HG03565 (cell line): ENCODE data around the gene LMNTD2.

Experiments
- ATAC-seq: cut with Tn5 transposase; IDR thresholded peaks from one replicate; pipeline ENCODE4 v1.9.1; 2021; ENCODE audit warnings: mild to moderate bottlenecking, moderate library complexity; ENCODE audit not compliant: unreplicated experiment

The LMNTD2 gene

DNA sequence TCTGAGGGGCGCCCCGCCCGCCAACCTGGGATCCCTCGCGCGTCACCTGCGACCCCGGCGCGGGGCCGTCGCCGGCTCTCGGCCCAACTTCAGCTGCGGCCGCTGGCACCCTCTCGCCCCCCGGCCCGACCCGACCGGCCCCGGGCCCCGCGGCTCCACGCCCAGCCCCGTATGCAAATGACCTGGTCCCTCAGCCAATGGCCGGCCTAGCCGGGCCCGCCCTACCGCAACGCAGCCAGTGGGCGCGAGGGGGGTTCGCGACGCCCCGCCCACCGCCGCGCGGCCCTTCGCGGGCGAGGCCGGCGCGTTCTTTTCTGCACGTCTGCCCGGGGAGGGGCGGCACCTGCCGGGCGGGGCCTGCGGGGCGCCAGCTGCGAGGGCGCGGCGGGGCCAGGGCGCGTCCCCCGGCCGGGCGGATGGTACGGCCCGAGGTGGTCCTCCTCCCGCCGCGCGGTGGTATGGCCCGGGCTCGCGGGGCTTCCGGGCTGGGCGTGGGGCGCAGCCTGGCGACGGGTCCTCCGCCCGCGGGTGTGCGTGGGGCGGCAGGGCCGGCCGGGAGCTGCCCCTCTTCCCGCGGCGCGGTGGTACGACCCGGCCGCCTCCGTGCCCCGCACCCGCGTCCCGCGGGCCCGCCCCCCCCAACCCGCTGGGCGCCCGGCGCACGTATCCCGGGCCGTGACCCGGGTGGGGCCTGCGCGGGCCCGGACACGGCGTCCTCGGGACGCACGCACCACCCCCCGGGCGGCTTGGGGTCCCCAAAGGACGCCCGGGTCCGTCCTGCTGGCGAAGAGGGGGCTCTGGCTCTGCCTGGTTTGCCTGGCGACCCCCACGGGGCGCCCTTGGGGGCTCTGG is 8.0 kb upstream of the LMNTD2 start:
- peak; percentile 85 for ATAC-seq

DNA sequence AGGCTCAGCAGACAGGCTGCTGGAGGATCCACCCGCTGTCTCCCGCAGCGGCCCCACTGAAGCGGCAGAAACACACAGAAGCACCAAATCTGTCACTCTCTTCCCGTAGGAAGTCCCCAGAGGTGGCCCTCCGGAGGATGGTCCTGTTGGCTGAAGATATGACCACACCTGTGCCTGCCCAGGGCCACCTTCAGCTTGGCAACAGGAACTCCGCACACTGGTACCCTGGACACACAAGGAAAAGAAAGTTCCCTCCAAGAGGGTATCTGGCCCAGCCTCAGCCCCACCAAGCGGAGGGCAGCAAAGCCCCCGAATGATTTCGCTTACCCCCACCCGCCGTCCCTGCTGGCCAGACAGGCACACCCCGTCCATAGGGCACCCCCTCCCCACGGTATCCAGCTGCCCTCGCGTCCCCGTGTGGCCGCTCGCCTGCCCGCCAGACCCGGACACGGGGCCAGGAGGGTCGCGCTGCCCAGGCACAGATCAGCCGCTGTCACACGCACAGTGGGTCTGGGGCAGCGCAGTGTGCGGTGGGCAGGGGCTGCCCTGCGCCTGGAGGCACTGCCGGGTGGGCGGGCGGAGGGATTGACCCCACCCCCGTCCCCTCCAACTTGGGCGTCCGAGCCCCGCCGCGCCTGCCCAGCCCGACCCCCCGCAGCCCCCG is 7.2 kb upstream of the LMNTD2 start:
- no peak for ATAC-seq

DNA sequence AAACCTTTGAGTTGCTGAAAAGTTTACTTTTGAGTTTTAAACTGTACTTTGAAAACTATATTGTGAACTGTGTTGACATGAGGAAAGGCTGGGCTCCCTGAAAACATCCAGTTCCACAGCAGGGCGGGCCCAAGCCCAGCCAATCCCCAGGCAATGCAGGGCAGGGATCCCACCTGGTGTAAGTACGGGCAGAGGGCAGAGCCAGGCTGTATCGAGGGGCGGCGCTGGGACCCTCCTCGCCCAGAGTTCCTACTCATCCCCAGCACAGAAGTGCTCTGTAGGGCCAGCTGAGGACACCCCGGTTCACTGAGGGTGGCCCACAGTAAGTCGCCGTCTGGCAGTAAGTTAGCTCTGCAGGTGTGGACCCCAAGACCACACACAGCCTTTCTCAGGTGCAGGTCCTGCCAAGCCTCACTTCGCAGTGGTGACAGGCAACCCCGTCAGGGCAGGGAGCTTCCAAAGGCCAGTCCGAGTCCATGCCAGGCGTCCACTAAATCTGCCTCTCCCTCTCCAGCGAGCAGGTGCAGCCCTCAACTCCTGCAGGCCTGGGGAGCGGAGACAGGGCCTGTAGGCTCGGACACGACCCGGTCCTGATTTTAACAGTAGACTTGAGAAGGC is 6.6 kb upstream of the LMNTD2 start:
- ATAC-seq = no peak

DNA sequence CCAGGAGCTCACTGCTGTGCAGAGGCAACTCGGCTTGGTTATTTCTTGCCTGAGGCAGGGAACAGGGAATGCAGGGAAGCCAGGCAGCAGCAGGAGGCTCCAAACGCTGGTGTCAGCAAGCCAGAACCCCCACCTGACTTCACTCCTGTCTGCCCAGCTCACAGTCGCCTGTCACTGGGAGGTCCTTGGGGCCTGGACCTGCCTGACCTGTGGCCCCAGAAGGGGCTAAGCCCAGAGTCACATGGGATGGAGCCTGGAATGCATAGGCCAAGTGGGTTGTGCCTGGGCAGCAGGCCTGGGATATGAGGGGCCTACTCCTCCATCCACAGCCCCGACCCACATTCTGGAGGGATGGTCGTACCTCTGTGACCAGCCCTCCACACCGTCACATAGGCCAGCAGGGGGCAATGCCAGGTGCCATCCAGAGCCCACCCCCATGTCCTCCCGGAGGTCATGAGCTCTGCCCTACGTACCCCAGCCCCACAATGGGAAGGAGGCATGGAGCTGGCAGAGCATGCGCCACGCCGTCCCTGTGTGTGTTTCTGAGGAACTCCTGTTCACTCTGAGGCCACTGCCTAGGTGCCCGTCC is 5.5 kb upstream of the LMNTD2 start:
- ATAC-seq = no peak

DNA sequence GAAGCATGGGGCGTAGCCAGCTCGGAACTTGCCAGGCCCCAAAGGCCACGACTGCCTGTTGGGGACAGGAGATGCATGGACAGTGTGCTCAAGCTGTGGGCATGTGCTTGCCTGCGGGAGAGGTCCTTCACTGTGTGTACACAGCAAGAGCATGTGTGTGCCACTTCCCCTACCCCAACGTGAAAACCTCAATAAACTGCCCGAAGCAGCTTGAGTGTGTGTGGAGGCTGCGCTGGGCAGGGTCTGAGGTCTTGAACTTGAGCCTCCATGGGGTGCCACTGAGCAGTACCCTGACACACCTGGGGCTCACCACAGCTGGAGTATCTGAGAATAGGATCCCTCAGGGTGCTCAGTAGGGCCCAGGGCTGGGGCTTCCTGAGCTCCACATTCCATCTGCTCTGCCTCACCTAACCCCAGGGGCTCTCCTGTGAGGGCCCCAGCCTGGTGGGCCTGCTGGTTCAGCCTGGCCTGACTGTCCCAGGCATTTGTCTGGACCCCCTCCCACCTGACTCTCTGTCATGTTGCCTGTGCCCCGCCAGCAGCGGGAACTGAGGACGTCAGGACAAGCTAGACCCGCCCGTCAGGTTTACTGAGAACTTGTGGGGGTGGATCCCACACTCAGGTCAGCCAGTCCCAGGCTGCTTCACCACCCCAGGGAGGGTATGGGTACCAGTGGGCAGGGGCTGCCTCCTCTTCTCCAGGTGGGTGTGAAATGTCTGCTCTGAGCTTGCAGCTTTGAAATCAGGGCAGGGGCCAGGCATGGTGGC is 3.5 kb upstream of the LMNTD2 start:
- ATAC-seq = no peak

DNA sequence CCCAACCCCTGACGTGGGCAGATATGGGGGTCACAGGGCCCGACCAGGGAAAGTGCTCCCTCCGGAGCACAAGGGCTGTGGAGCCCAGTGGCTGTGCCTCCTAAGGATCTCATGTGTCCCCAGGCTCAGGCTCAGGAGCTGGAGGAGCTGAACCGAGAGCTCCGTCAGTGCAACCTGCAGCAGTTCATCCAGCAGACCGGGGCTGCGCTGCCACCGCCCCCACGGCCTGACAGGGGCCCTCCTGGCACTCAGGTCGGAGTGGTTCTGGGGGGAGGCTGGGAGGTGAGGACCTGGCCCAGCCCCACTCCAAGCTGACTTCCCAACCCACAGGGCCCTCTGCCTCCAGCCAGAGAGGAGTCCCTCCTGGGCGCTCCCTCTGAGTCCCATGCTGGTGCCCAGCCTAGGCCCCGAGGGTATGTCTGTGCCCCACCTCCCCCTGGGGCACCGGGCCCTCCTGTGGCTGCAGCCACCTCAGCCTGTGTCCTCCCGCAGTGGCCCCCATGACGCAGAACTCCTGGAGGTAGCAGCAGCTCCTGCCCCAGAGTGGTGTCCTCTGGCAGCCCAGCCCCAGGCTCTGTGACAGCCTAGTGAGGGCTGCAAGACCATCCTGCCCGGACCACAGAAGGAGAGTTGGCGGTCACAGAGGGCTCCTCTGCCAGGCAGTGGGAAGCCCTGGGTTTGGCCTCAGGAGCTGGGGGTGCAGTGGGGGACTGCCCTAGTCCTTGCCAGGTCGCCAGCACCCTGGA is 2.7 kb upstream of the LMNTD2 start:
- no peak for ATAC-seq

DNA sequence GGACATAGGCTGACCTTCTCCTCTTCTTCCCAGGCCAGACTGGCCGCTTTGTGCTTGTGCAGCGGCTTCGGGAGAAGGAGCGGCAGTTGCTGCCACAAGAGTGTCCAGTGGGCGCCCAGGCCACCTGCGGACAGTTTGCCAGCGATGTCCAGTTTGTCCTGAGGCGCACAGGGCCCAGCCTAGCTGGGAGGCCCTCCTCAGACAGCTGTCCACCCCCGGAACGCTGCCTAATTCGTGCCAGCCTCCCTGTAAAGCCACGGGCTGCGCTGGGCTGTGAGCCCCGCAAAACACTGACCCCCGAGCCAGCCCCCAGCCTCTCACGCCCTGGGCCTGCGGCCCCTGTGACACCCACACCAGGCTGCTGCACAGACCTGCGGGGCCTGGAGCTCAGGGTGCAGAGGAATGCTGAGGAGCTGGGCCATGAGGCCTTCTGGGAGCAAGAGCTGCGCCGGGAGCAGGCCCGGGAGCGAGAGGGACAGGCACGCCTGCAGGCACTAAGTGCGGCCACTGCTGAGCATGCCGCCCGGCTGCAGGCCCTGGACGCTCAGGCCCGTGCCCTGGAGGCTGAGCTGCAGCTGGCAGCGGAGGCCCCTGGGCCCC is 1.6 kb upstream of the LMNTD2 start:
- ATAC-seq = no peak

DNA sequence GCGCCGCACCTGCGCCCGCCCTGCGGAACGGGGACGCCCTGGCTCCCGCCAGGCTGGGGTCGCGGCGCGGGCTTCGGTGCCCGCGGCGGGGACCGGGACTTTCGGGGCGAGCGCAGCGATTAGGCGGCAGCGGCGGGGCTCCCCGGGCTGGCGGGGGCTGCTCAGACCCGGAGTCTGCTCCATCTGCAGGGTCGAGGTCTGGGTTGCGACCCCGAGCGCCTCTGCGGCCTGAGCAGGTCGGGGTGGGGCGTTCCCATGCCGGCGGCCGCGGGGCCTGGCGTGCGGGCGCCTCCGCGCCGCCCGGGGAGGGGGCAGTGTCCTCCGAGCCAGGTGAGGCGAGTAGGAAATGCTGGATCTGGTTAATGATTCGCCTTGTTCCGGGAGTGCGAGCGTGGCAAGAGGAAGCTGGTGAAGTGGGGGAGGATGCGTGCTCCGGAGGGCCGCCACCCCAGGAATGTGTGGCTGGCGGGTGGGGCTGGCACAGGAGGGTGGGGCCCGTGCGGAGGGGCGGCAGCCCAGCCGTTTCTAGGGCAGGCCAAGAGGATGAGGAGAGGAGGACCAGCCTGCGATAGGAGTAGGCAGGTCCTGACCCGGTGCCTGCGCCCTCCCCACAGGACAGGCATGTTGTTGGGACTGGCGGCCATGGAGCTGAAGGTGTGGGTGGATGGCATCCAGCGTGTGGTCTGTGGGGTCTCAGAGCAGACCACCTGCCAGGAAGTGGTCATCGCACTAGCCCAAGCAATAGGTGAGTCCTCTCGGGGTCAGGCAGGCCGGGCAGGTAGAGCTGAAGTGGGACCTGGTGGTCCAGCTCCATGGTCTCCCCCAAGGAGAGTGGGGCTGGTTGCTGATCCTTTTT is 838 bp upstream of the LMNTD2 start:
- no peak for ATAC-seq

DNA sequence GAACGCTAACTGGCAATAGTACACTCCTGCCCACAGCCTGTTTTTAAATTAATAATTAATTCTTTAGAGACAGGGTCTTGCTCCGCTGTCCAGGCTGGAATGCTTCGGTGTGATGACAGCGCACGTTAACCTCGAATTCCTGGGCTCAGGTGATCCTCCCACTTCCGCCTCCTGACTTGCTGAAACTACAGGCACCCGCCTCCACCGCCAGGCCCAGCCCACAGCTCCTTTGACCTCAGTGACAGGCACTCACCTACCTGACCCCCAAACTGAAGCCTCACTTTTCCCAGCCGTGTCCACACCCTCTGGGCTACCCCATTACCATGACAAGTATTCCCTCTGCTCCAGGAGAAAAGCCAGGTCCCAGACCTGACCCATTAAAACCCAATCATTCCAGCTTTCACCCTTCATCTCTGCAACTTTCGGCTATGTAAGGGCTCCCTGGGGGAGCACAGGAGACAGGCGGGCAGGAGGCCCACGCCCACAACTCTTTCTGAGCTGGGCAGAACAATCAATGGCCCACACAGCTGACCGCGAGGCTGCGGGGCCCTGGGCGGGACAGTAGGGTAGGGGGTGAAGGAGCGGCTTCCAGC is 730 bp downstream of the LMNTD2 start:
- ATAC-seq = no peak

DNA sequence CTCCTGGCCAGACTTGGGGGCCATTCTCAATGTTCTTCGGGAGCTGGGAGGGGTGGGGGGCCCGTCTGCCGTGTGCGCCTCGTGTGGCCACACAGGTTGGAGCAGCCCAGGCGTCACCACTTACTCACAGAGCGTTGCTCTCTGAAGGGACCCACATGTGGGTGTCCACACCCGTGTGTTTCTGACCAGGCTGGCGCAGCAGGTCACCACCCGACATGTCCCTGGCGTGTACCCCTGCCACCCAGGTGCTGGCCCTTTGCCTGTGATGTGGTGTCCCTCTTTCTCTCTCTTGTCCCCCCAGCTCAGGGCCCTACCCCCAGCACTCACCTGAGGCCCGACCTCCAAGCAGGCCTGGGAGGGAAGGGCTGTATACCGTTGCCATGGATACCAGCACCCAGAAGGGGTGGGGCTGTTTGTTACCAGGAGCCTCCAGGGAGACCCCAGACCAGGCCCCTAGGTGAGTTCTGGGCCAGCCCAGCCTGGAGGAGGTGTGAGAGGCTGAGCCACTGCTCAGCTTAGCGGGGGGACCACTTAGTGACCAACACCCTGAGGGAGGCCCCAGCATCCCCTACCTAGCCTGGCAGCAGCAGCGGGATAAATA is 1.4 kb downstream of the LMNTD2 start:
- no peak for ATAC-seq

DNA sequence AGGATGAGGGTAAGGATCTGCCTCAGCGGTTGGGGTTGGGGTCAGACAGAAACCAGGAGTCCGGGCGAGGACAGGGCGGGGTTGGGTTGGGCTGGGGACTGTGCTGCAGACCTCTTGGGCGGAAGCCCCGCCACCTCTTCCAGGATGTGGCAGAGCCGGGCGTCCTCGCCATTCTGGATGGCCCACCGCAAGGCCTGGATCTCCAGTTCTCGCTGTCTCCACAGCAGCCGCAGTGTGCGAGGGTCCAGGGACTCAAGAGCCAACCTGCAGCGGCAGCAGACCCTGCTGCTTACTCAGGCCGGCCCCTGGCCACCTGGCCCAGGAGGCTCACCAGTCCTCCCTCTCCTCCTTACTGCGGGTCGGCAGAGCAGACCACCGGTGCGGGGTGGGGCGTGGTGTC is 2.0 kb downstream of the LMNTD2 start:
- no peak for ATAC-seq

DNA sequence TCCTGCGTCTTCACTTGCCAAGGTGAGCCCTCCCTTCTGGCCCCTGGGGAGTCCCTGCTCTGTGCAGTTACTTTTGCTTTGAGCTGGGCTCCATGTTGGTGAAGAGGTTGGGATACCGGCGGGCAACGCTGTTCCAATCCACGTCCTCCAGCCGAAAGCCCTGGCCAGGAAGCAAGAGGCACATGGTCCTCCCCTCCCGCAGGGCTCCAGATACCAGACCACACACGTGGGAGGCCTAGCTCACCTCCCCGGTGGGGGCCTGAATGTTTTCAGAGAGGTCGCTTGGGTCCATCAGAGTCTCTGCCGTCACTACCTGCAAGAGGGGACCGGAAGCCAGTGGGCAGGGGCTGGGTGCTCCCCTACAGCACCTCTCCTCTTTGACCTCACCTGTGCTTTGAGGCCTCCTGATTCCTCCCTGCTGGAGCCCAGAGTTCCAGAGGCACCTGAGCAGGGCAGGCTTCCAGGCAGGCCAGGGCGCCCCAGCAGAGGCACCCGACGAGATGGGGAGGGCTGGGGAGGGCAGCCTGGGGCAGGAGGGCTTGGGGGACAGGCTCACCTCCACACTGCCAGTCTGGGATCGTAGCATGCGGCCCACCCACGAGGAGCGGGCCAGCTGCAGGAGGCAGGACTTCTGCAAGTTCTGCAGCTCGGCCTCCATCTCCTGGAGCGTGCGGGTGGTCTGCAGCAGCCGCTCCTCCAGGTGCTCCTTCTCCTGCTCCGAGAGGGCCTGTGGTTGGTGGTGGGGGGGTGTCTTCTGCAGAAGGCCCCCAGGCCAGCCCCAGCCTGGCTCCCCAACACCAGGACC is 3.0 kb downstream of the LMNTD2 start:
- ATAC-seq = no peak

DNA sequence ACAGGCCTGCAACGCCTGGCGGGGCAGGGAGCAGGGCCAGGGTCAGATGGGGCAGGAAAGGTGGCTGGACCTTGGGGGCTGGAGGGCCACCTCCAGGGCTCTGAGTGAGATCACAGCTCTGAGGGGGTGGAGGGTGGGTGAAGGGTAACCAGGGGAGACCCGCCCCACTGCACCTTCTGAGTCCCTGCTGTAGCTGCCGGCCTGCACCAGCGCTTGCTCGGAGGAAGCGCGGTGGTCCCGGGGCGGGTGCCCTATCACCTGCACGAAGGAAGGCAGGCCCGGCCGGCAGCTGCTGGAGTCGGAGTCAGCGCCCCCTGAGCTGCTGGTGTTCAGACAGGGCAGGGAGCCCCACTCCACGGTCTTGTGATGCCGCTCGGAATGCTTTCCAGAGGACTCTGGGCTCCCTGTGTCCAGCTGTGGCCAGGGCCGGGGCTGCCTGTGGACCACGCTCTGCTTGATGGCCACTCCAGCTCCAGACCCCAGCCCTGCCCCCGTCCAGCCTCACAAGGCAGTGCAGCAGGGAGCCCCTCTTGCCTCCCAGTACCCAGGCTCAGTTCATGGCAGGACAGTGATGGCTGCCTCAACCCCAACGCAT is 3.8 kb downstream of the LMNTD2 start:
- ATAC-seq = no peak

DNA sequence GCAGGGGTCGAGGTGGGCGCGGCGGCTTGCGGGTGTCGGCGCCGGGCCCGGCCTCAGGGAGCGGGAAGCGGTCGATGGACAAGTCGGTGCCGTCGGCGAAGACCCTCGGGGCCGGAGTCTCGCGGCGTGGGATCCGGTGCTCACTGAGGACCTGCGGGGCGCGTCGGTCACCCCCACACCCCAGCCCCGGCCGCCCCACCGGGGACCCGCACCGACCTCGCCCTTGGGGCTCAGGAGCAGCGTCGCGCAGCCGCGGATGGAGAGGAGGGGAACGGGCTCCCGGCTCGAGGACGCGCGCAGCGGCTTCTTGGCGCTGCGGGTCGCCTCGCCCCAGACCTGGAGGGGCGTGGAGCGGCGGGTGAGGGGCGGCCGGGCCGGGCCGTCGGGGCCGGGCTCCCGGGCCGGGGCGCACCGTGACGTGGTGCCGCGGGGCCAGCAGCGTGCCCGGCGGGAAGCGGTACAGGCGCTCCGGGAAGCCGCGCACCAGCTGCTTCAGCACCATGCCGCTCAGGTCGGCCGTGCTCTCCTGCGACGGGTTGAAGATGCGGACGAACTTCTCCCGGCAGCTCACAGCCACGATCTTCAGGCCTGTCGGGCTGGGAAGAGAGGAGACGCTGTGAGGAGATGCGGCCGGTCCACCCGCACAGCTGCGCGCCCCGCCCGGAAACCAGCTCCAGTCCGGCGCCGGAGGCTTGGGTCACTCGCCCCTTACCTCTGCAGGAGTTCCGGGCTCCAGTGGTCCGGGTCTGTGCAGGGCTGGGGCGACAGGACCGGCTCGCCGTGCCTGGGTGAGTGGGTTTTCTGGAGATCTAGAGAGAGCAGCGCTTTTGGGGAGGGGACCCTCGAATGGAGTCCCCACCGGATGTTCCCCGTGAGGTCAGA is 4.5 kb downstream of the LMNTD2 start:
- ATAC-seq = no peak

DNA sequence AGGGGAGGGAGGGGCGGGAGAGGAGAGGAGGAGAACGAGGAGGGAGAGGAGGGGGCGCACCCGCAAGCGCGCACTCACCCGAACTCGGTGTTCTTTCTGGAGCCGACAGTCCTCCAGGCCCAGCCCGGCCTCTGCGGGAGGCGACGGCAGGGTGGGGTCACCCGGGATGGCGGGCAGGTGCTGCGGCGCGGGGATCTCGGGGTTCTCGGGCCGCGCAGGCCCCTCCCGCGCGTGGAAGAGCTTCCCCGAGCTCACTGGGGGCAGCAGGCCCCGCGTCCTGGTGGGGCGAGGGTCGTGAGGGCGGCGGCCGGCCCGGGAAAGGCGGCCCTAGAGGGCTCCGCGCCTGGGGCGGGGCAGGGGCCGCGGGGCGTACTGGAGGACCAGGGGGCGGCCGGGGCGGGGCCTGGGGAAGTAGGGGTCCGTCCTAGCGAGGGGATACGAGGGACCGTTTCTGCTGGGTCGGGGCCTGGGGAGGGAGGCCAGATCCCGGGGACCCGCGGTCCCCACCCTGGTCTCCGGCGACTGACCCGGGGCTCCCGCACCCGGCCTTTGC is 5.2 kb downstream of the LMNTD2 start:
- ATAC-seq = no peak
